PFSK-1 (cell line): ENCODE data around the gene ATP8A1.

Source experiments
- POLR2AphosphoS5 ChIP-seq: IDR thresholded peaks from 2 replicates; pipeline ENCODE4 v1.6.1; 2012; ENCODE audit warnings: low read depth, mild to moderate bottlenecking, control low read depth, low read length, moderate library complexity
- SIN3A ChIP-seq: IDR thresholded peaks from 2 replicates; pipeline ENCODE4 v1.6.1; 2012; ENCODE audit warnings: mild to moderate bottlenecking, low read length, moderate library complexity, borderline replicate concordance; ENCODE audit not compliant: insufficient read depth
- TAF1 ChIP-seq: IDR thresholded peaks from 2 replicates; pipeline ENCODE4 v1.6.1; 2012; ENCODE audit warnings: low read length, control low read depth, borderline replicate concordance; ENCODE audit not compliant: insufficient read depth
- TF ChIP-seq, protein P1 (sequence below), 2 experiments: IDR thresholded peaks; 2 replicates each; pipeline versions ENCODE4 v1.6.1 to v1.8.0; 2011 to 2012; ENCODE audit warnings: low read depth in 2 of 2, low read length in 2 of 2, control low read depth in 1 of 2, inconsistent platforms in 1 of 2, mild to moderate bottlenecking in 1 of 2, moderate library complexity in 1 of 2; ENCODE audit not compliant: insufficient read depth in 1 of 2

DNA sequence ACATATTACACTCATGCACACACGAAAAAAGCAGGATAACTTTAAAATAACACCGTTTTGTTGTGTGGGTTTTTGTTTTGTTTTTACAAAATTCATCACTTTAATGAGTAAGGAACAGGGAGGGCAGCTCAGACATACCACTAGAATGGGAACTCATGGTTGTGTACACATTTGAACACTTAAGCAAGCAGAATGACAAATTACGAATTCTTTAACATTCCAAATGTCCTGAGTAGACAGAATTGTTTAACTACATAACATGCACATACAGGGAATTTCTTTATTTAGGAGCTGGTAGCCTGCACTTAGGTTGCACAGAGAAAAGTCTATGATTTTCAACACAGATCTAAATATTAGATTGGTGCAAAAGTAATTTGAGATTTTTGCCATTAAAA lies 96.4 kb downstream of the ATP8A1 start:
- TF ChIP-seq TAF1 (no peak), SIN3A (no peak), POLR2AphosphoS5 (no peak)
- TF ChIP-seq, protein P1, sequence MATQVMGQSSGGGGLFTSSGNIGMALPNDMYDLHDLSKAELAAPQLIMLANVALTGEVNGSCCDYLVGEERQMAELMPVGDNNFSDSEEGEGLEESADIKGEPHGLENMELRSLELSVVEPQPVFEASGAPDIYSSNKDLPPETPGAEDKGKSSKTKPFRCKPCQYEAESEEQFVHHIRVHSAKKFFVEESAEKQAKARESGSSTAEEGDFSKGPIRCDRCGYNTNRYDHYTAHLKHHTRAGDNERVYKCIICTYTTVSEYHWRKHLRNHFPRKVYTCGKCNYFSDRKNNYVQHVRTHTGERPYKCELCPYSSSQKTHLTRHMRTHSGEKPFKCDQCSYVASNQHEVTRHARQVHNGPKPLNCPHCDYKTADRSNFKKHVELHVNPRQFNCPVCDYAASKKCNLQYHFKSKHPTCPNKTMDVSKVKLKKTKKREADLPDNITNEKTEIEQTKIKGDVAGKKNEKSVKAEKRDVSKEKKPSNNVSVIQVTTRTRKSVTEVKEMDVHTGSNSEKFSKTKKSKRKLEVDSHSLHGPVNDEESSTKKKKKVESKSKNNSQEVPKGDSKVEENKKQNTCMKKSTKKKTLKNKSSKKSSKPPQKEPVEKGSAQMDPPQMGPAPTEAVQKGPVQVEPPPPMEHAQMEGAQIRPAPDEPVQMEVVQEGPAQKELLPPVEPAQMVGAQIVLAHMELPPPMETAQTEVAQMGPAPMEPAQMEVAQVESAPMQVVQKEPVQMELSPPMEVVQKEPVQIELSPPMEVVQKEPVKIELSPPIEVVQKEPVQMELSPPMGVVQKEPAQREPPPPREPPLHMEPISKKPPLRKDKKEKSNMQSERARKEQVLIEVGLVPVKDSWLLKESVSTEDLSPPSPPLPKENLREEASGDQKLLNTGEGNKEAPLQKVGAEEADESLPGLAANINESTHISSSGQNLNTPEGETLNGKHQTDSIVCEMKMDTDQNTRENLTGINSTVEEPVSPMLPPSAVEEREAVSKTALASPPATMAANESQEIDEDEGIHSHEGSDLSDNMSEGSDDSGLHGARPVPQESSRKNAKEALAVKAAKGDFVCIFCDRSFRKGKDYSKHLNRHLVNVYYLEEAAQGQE (IDR thresholded peaks at IDR 0.05; ENCODE audit: insufficient read depth in 1 of 2, low read depth in 2 of 2, low read length in 2 of 2) = no peak
